Measurements from ENCODE around the gene LNPK.

DNA sequence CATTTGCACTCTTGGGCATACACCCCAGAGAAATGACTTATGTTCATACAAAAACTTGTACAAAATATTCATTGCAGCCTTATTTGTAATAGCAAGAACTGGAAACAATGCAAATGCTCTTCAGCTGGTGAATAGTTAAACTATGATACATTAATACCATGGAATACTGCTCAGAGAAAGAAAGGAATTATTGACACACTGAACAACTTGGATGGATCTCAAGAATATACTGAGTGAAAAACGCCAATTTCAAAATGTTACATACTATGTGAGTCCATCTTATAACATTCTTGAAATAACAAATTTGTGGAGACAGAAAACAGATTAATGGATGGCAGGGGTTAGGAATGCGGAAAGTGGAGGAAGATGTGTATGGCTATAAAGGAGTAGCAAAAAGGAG is 17.2 kb downstream of the LNPK start:
- TF ChIP-seq, protein P1, sequence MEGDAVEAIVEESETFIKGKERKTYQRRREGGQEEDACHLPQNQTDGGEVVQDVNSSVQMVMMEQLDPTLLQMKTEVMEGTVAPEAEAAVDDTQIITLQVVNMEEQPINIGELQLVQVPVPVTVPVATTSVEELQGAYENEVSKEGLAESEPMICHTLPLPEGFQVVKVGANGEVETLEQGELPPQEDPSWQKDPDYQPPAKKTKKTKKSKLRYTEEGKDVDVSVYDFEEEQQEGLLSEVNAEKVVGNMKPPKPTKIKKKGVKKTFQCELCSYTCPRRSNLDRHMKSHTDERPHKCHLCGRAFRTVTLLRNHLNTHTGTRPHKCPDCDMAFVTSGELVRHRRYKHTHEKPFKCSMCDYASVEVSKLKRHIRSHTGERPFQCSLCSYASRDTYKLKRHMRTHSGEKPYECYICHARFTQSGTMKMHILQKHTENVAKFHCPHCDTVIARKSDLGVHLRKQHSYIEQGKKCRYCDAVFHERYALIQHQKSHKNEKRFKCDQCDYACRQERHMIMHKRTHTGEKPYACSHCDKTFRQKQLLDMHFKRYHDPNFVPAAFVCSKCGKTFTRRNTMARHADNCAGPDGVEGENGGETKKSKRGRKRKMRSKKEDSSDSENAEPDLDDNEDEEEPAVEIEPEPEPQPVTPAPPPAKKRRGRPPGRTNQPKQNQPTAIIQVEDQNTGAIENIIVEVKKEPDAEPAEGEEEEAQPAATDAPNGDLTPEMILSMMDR (IDR thresholded peaks at IDR 0.05), result no peak
- TF ChIP-seq POLR2A (IDR thresholded peaks at IDR 0.05), result no peak
